GM19035 (cell line): Measurements from ENCODE around the gene CEP170.
"Not testable (repeated sequence)": the region's sequence is repeated elsewhere in the genome, so short reads cannot be mapped to it uniquely, and the experiment has no call there.

Experiments used
- ATAC-seq: cut with Tn5 transposase; IDR thresholded peaks from one replicate; pipeline ENCODE4 v1.9.1; 2021; ENCODE audit not compliant: unreplicated experiment

Gene CEP170

DNA sequence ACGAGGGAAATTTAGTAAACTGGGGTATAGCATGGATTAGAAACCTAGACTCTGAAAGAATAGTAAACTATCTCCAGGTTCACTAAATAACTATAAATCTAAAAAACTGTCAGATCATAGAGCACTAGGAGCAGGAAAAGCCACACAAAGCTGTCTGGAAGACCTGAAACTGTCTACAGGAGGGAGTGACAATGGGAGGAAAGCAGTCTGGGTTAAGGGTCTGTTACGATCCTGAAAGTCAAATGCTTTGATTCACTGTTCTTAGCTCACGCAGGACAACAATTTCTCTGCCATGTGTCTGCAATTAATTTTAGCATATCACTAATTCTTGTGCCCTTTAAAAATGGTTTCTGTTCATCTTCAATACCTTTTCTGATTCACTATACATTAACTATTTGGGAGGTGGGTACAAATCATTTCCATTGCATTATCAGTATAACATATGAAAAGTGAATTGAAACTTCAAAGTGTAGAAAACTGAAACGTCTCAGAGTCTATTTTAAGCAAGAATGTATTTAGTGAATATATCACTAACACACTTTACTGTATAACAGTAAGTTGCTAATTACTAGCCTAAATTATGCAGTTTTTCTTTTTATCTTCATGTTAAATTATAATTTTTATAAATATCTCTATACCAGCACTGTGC, 18.4 kb downstream of the CEP170 start:
- ATAC-seq: no peak

DNA sequence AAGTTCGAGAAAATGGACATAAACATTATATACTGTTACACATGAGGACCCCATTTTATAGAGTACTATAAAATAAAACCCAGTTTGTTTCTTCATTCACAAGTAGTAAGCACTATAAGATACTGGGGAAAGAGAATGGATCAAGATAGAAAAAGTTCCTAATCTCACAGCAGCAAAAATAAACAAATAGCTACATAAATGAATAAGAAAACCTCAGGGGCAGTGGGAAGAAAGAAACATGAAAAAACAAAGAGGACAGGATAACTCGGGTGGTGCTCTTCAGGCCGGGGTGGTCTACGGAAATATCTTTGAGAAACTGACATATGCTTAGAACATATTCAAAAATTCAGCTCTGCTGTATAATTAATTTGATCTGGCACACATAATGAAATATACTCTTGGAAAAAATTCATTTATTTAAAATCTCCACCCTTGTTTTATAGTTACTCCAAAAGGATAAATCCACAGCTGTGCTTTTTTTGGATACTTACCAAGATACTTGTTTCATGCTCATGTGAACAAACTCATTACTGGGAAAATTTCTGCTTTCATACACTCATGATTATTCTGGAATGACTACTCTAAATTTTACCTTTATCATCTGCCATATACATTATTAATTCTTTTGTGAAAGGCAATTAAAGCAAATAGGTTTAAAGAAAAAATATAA, 20.0 kb downstream of the CEP170 start:
- ATAC-seq: no peak

DNA sequence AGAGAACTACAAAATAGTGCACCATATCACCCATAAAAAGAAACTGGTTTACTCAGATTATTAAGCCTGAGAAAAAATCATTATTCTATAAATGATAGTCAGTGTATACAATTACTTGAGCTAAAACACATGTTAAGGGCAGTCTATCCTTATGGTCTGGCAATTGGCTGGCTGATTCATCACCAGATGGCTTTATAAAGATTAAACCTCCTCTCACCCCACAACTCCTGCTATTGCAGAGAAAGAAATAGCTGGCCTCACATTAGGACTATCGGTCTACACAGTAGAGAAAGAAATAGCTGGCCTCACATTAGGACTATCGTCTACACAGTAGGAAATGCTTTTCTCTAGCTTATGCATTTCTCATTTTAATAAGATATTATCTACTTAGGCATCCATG, 21.2 kb downstream of the CEP170 start:
- ATAC-seq: no peak

DNA sequence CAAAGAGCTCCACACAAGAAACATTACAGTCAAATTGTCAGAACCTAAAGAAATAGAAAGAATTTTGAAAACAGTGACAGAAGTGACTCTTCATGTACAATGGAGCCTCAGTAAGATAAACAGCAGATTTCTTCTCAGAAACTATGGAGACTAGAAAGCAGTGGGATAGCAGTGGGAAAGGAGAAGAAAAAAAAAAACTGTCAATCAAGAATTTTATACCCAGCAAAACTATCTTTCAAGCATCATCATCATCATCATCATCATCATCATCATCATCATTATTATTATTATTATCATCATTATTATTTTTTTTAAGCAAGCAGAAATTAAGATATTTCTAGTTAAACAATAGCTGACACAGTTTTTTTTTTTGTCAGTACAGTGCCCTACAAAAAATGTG, 24.2 kb downstream of the CEP170 start:
- no peak for ATAC-seq

GRCh38 chr1:243229526-243229925, 25.6 kb downstream of the CEP170 start:
- ATAC-seq: no peak

GRCh38 chr1:243227622-243228021, 27.5 kb downstream of the CEP170 start:
- ATAC-seq: no peak

DNA sequence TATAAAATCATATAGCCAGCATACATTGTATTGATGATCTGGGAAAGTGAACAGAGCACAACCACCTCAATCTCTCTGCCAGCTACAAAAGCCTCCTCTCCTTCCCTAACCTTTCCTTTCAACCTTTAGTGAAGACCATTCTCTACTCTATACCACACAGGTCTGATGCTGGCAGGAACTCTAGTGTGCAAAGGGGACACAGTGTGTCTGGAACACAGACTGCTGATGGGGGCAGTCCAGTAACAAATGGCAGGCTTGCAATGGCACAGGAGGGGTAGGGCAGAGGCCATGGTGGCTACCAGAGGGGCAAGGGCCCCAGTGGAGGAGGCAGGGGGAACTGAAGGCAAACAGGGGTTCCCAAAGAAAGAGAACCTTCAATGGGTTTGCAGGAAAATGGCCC, 37.0 kb downstream of the CEP170 start:
- ATAC-seq: no peak

- ATAC-seq: no peak
These were observed 37.7 kb downstream of the CEP170 start for GRCh38 chr1:243217349-243217748.

DNA sequence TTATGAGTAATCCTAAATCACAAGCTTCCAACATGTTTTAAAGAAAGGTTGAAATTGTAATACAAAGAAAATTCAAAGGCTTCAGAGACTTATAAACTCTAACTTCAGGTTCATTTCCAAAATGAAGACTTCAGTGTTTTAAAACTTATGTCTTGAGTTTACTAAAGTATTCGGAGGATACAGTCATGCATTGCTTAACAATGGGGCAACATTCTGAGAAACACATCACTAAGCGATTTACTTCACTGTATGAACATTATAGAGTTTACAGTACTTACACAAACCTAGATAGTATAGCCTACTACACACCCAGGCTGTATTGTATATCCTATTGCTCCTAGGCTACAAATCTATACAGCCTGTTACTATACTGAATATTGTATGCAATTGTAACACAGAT, 38.3 kb downstream of the CEP170 start:
- no peak for ATAC-seq

DNA sequence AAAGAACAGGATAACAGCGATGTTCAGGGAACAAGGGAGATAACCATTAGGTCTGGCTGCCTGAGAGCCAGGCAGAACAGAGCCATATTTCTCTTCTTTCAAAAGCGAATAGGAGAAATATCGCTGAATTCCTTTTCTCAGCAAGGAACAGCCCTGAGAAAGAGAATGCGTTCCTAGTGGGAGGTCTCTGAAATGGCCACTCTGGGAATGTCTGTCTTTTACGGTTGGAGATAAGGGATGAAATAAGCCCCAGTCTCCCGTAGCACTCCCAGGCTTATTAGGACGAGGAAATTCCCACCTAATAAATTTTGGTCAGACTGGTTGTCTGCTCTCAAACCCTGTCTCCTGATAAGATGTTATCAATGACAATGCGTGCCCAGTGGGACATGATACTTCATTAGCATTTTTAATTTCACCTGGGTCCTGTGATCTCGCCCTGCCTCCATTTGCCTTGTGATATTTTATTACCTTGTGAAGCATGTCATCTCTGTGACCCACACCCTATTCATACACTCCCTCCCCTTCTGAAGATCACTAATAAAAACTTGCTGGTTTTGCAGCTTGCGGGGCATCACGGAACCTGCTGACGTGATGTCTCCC, 39.7 kb downstream of the CEP170 start:
- not testable (repeated sequence) for ATAC-seq

DNA sequence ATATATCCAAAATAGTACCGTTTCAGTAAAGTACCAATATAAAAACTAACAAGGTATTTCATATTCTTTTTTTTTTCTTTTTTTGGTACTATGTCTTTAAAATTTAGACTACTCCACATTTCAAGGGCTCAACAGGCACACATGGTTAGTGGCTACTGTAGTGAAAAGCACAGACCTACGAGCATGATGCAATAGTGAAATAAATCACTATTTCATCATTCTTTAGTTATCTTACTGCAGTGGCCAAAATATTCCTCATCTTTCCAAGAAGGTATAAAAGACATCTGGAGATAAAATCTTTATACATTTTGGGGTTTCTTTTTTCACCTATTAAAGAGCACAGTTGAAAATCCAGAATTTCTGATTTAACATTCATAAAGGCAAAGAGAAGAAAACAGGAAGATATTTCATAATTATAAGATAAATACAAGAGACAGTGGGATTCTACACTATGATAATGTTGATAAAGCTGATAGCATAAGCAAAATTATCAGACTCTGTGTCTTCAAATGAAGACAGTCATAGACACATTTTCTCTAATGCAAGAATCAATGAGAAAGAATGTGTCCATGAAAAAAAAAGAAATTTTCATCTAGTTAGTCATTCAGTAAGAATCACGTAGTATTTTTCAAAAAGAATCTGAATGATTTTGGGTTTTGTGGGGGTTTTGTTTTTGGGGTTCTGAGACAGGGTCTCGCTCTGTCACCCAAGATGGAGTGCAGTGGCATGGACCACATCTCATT, 41.9 kb downstream of the CEP170 start:
- no peak for ATAC-seq

DNA sequence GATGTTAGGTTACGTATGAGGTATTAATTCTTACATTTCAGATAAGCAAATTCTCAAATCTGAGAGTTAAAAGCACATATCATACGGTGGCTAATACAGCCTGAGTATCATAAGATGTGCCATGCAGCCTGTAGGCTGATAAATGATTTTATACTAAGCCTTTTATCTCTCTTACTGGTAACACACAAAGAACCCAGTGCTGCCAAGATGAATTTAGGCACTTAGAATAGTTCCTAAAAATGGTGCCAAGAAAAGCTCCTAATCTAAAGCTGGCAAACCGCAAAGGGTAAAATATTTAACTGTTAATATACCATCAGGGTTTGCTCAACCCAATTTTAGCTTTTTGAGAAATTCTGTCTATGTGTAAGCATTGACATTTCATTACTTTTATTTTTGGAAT, 43.1 kb downstream of the CEP170 start:
- not testable (repeated sequence) for ATAC-seq

DNA sequence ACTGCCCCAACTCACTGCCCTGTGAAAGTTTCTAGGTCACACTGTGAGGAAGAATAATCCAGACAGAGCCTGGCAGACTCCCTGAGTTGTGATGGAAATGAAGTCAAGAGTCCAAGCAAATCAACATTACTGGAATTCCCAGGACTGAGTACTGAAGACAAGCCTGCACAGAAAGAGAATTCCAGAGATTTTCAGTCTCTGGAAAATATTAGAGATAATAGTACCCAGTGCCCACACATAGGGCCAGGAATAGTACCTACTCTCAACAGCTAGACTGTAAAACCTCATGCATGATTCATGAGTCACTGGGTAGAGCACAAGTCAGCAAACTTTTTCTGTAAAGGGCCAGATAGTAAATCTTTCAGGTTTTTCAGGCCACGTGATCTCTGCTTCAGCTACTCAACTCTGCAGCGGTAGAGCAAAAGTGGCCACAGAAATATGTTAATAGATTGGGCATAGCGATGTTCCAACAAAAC, 50.0 kb downstream of the CEP170 start:
- not testable (repeated sequence) for ATAC-seq

GRCh38 chr1:243204336-243204735, 50.7 kb downstream of the CEP170 start:
- not testable (repeated sequence) for ATAC-seq

GRCh38 chr1:243203196-243203595, 51.9 kb downstream of the CEP170 start:
- ATAC-seq: not testable (repeated sequence)

DNA sequence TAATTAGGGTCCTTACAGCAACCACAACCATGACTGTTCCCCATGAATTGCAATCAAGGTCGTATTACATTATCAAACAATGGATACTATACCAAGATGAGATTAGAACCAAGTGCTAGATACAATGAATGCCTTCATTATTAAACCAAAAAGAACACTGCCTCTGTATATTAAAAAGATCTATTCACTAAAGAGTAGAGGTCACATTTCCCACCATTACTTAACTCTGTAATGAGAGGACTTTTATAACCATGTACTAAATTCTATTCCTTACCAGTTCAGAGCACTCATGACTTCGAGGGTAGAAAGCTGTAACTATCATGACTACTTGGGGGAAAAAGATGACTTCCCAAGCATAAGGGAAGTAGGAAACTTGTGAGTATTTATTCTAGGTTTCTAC, 53.8 kb downstream of the CEP170 start:
- ATAC-seq: not testable (repeated sequence)

DNA sequence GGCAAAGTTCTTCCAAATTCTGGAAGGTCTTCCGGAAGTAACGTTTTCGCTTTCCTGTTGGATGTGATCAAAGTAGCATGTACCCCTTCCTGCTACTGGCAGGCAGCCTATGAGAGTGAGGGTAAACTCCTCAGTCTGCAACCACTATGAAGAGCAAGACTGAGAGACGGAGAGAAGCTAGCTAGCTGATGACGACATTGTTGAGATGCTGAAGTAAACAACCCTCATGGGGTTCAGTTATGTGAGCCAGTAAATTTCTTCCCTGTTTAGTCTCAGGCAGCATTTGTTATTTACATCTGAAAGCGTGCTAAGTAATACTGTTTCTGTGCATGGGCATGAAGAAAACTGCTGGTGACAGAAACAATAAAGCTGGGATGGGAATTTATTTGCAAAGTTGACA, 57.6 kb downstream of the CEP170 start:
- ATAC-seq: not testable (repeated sequence)

GRCh38 chr1:243193330-243193729, 61.8 kb downstream of the CEP170 start:
- ATAC-seq: not testable (repeated sequence)

GRCh38 chr1:243186201-243186995, 68.7 kb downstream of the CEP170 start:
- not testable (repeated sequence) for ATAC-seq

DNA sequence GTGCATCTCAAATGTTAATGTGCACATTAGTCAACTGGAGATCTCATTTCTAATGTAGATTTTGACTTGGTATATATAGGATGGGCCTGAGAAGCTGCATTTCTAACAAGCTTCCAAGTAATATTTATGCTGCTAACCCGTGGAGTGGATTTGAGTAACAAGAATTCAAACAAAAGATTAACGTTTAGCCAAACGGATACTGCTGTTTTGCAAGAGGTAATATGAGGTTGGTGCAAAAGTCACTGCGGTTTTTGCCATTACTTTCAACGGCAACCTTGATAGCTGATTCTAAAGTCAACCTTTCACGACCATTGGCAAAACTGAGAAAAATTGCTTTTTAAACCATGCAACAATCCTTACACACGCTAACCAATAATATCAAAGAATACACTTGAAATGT, 70.3 kb downstream of the CEP170 start:
- not testable (repeated sequence) for ATAC-seq

GRCh38 chr1:243183661-243184060, 71.4 kb downstream of the CEP170 start:
- ATAC-seq: not testable (repeated sequence)
